Spleen (tissue), 11 donors: ENCODE data around the gene RRM1. TPM values are rescaled to one million over a fixed set of nuclear protein-coding genes. Genes with fewer than 3 reads are reported as not detected.

Experiments
- DNase-seq: peaks from one replicate; pipeline ENCODE4 v3.0.0-alpha.2; 2020
- H3K27ac ChIP-seq, 8 donors: fragments of 200-600 bp; sonication (generic) in 7 of 8; 1 replicate in 4 of 8; 2 replicates in 4 of 8; pipeline versions ENCODE4 v1.5.0 to v1.8.0; 2016 to 2021; ENCODE audit warnings: inconsistent platforms in 4 of 8, mild to moderate bottlenecking in 4 of 8, moderate library complexity in 1 of 8
- H3K27me3 ChIP-seq, 7 donors: fragments of 200-600 bp; sonication (generic) in 6 of 7; replicated peaks in 1 of 7; 1 replicate in 4 of 7; 2 replicates in 3 of 7; pipeline versions ENCODE4 v1.5.0 to v1.8.0; 2016 to 2021; ENCODE audit warnings: inconsistent platforms in 3 of 7, mild to moderate bottlenecking in 1 of 7
- H3K36me3 ChIP-seq, 6 donors: fragments of 200-600 bp; sonication (generic) in 5 of 6; 1 replicate in 4 of 6; 2 replicates in 2 of 6; pipeline versions ENCODE4 v1.5.0 to v1.8.0; 2016 to 2021; ENCODE audit warnings: inconsistent platforms in 2 of 6
- H3K4me1 ChIP-seq, 6 donors: fragments of 200-600 bp; sonication (generic) in 5 of 6; 1 replicate in 3 of 6; 2 replicates in 3 of 6; pipeline versions ENCODE4 v1.5.0 to v1.8.0; 2016 to 2021; ENCODE audit warnings: inconsistent platforms in 3 of 6
- H3K4me3 ChIP-seq, 8 donors: fragments of 200-600 bp; sonication (generic) in 7 of 8; 1 replicate in 4 of 8; 2 replicates in 4 of 8; pipeline versions ENCODE4 v1.5.0 to v1.8.0; 2016 to 2021; ENCODE audit warnings: inconsistent platforms in 4 of 8, mild to moderate bottlenecking in 4 of 8, moderate library complexity in 2 of 8
- H3K9me3 ChIP-seq, 8 donors: fragments of 200-600 bp; sonication (generic) in 7 of 8; 1 replicate in 4 of 8; 2 replicates in 4 of 8; pipeline versions ENCODE4 v1.5.0 to v1.8.0; 2016 to 2021; ENCODE audit warnings: inconsistent platforms in 4 of 8
- POLR2A ChIP-seq, 3 donors: fragments of 450-650 bp; IDR thresholded peaks; one replicate each; pipeline ENCODE4 v1.5.1; 2017; ENCODE audit warnings: antibody characterized with exemption in 3 of 3, mild to moderate bottlenecking in 1 of 3
- POLR2AphosphoS5 ChIP-seq, 3 donors: sonication (generic); formaldehyde crosslinking; IDR thresholded peaks; one replicate each; pipeline ENCODE4 v1.5.1; 2017; ENCODE audit warnings: antibody characterized with exemption in 3 of 3
- WGBS, 5 donors: extraction: QIAGEN DNeasy Blood & Tissue Kit in 3 of 5; methylation state at CpG; one replicate each; pipeline versions ENCODE4 v1.1.5 to v1.1.7; 2013 to 2018; 5-methylcytosine and 5-hydroxymethylcytosine counted together
- intact Hi-C: fragments of 100-400 bp; cut with DNase I; formaldehyde crosslinking; loops from one replicate; pipeline ENCODE4 v1.15.0; 2023; ENCODE audit warnings: low total_unique reads
- polyA plus RNA-seq, 3 donors: library from polyadenylated mRNA; stranded (reverse); fragments of 200-250 nt; gene quantifications; one replicate each; pipeline ENCODE4 v1.2.1, GENCODE V29; 2013
- total RNA-seq, 7 donors: library from RNA; depleted of rRNA in 3 of 7; stranded (reverse); fragments of >200 nt in 3 of 7; fragmentation: NEBNext Ultra II Directional in 4 of 7; extraction: Animal tissue kit (Norgen Biotek cat#: 25700) in 4 of 7; gene quantifications; one replicate each; pipeline versions ENCODE4 v1.1.0 to v1.2.1, GENCODE V29; 2016 to 2021
- TF ChIP-seq, protein P1 (sequence below), 11 experiments: fragments of 200-600 bp in 7 of 11; fragments of 450-650 bp in 4 of 11; sonication (generic) in 4 of 11; IDR thresholded peaks in 8 of 11; conservative IDR thresholded peaks in 3 of 11; 1 replicate in 7 of 11; 2 replicates in 4 of 11; pipeline versions ENCODE4 v1.4.0 to v1.8.0; 2016 to 2021; ENCODE audit warnings: antibody characterized with exemption in 11 of 11, inconsistent platforms in 4 of 11, mild to moderate bottlenecking in 1 of 11
- donor health status: healthy with polysubstance abuse.
- donor health status: DM: no; HTN: no; CAD: no; lungs with moderate emphysema.
- donor health status: DM: no; HTN: no; CAD: no.
- donor health status: Bipolar disorder and iron deficiency.
- donor health status: healthy.
- donor health status: DM: no; HTN: no; CAD: no.
- donor health status: DM: yes; HTN: yes; CAD: no.

The RRM1 gene
- total and polyA plus RNA-seq, 10 donors = 6.6 to 37.6 (median 24.1) TPM

DNA sequence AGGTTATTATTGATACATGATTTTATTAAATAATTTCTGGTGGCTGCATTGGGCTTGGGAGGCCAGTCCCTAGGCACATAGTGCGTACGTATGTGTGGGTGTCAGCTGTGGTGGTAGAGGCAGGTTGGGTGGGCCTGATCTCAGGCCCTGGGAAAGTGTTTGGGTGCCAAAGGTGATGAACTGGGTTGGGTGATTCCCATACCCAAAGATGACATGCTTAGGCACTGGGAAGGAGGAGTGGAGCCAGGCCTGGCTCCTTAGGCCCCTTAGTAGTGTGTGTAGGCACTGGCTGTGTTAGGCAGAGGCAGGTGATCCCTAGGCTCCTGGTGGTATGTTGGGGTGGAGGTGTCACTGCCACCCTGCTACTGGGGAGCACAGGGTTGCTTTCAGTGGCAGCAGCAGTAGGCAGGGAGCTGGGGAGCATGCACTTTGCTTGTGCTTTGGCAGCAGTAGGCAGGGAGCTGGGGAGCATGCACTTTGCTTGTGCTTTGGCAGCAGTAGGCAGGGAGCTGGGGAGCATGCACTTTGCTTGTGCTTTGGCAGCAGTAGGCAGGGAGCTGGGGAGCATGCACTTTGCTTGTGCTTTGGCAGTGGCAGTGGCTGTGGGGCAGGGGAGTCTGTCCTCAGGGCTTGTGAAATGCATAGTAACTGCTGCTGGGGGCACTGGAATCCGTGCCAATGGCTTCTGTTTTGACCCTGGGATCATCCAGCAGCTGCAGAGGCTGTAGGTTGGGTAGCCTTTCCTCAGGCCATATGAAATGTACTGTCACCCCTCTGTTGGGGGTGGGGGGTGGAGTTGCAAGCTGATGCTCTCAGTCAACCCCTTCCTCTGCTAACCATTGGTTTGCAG is 84.4 kb downstream of the RRM1 start:
- DNase-seq = no peak
- no peak overlapping the region for H3K27ac ChIP-seq

DNA sequence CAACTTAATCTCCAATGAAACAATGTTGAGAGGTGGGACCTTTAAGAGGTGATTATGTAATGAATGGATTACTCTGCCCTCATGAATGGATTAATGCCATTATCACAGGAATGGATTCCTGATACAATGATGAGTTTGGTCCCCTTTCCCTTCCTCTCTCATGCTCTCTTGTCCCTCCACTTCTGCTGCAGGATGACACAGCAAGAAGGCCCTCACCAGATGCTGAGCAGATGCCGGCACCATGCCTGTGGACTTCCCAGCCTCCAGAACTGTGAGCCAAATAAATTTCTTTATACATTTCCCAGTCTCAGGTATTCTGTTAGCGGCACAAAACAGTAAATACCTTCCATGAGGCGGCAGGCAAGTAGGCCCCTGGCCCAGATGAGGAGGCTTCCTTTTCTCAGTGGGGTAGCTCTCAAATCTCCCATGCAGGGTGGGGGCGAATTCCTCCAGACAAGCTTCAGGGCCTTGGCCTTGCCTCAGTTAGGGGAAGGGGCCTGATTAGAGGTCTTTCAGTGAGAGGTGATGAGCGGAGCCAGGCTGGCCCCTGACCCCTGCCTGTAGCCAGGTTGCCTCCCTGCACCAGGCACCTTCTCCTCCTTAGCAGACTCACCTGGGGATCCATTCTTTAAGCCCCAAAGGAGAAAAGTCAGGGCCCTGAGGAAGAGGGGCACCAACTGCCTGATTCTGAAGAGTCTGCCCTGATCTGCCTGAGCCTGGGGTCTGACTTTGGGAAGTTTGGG is 86.0 kb downstream of the RRM1 start:
- 88 to 98% (median 97%) methylated on average over 4 to 5 of the region's 5 CpGs for WGBS, 5 donors
- TF ChIP-seq, protein P1, sequence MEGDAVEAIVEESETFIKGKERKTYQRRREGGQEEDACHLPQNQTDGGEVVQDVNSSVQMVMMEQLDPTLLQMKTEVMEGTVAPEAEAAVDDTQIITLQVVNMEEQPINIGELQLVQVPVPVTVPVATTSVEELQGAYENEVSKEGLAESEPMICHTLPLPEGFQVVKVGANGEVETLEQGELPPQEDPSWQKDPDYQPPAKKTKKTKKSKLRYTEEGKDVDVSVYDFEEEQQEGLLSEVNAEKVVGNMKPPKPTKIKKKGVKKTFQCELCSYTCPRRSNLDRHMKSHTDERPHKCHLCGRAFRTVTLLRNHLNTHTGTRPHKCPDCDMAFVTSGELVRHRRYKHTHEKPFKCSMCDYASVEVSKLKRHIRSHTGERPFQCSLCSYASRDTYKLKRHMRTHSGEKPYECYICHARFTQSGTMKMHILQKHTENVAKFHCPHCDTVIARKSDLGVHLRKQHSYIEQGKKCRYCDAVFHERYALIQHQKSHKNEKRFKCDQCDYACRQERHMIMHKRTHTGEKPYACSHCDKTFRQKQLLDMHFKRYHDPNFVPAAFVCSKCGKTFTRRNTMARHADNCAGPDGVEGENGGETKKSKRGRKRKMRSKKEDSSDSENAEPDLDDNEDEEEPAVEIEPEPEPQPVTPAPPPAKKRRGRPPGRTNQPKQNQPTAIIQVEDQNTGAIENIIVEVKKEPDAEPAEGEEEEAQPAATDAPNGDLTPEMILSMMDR (IDR thresholded peaks at IDR 0.05 in 8 of 11, conservative IDR thresholded peaks at IDR 0.05 in 3 of 11) = no peak
- TF ChIP-seq POLR2AphosphoS5 (IDR thresholded peaks at IDR 0.05) (no peak), POLR2A (IDR thresholded peaks at IDR 0.05) (no peak)
- Histone ChIP-seq H3K4me3 (no peak overlapping the region), H3K4me1 (no peaks in the 10 kb centered on the region), H3K36me3 (no peaks in the 10 kb centered on the region), H3K27me3 (no peaks in the 10 kb centered on the region), H3K27ac (no peak overlapping the region), H3K9me3 (no peaks in the 10 kb centered on the region)
- DNase-seq = no peak
- intact Hi-C loops = no loop called here

More for the DNA sequence above, 84.4 kb downstream of the RRM1 start:
- Histone ChIP-seq H3K4me1 (no peaks in the 10 kb centered on the region), H3K9me3 (no peaks in the 10 kb centered on the region), H3K27me3 (no peaks in the 10 kb centered on the region), H3K36me3 (no peaks in the 10 kb centered on the region), H3K4me3 (no peak overlapping the region)
- intact Hi-C loops = no loop called here
- 62 to 96% (median 65%) methylated on average over 2 to 3 of the region's 3 CpGs for whole genome bisulfite sequencing, 5 donors
- TF ChIP-seq POLR2A (IDR thresholded peaks at IDR 0.05) (no peak), POLR2AphosphoS5 (IDR thresholded peaks at IDR 0.05) (no peak)
- TF ChIP-seq, protein P1 (IDR thresholded peaks at IDR 0.05 in 8 of 11, conservative IDR thresholded peaks at IDR 0.05 in 3 of 11) = no peak

DNA sequence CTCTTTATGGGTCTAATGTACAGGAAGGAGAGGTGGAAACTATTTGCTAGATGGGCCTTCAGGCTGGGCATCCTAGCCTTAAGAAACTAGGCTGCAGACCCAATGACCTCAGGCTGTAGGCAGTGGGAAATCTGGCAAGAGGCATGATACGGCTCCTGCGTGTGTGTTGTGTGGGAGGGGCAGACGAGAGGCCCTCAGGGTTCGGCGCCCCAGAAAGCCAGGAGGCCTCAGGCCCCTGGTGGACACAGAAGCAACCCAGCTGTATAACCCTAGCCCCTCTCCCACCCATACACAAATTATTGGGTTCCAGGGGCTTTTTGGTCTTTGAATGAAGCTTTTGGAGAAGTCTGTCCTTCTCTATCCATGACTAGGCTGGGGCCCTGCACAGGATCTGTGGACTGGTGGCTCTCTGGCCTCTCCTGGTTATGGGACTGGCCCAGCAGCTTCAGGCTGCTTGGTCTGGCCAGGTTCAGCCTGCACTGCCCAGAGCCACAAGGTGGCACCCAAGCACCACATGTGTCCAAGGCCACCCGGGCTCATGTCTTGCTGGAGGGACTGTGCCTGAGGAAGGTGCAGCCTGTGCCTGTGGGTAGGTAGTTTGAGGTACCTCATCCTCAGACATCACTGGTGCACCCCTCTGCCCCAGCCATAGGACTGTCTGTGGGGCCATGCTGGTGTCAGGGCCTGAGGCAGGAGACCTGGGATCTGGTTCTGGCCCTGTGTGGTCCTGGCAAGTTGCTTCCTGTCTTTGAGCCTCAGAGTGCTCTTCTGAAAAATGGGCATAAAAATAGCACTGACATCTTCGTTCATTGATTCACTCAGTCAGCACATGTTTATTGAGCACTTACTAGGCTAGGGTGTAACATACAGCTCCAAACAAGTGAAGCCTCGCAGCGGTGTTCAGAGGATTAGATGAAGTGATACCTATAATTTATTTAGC is 87.5 kb downstream of the RRM1 start:
- no peak for TF ChIP-seq POLR2AphosphoS5 (IDR thresholded peaks at IDR 0.05)
- TF ChIP-seq, protein P1 (IDR thresholded peaks at IDR 0.05 in 8 of 11, conservative IDR thresholded peaks at IDR 0.05 in 3 of 11) = peak in 9 of 11 experiments; percentile 17 to 64 (median 37)
- Histone ChIP-seq H3K4me3 (no peak overlapping the region), H3K36me3 (no peaks in the 10 kb centered on the region), H3K4me1 (peaks cover 0 to 4% (median 3%) of the 10 kb centered on the region in 6 donors), H3K27ac (no peak overlapping the region), H3K9me3 (no peaks in the 10 kb centered on the region), H3K27me3 (peaks cover 0 to 5% (median 0%) of the 10 kb centered on the region in 7 donors)
- DNase-seq = peak; percentile 81
- intact Hi-C loops = no loop called here
- WGBS, 5 donors = 51 to 73% (median 55%) methylated on average over 9 of the region's 9 CpGs
